Myocyte (in vitro differentiated cells): ENCODE data around the gene USP9X. TPM values are rescaled to one million over a fixed set of nuclear protein-coding genes. Genes with fewer than 3 reads are reported as not detected.
"Not testable (repeated sequence)": the region's sequence is repeated elsewhere in the genome, so short reads cannot be mapped to it uniquely, and the experiment has no call there.

Experiments used
- DNase-seq: peaks from one replicate; pipeline ENCODE4 v3.0.0-alpha.2; 2012; ENCODE audit warnings: low read depth
- total RNA-seq: library from RNA; depleted of rRNA; stranded (reverse); fragments of >200 nt; gene quantifications from 2 replicates; pipeline ENCODE4 v1.2.3, GENCODE V29; 2014

The USP9X gene
- total RNA-seq, 1 donor from 2014 or later, result 106 TPM

DNA sequence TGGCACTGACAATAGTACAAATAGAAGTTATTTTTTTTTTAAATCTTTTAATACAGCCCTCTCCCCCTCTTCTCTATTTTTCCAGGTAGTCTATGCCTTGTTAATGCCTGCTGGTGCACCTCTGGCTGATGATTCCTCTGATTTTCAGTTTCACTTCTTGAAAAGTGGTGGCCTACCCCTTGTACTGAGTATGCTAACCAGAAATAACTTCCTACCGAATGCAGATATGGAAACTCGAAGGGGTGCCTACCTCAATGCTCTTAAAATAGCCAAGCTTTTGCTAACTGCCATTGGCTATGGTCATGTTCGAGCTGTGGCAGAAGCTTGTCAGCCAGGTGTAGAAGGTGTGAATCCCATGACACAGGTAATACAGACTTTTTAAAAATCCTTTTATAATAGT, 99.1 kb downstream of the USP9X start:
- no peak for DNase-seq

DNA sequence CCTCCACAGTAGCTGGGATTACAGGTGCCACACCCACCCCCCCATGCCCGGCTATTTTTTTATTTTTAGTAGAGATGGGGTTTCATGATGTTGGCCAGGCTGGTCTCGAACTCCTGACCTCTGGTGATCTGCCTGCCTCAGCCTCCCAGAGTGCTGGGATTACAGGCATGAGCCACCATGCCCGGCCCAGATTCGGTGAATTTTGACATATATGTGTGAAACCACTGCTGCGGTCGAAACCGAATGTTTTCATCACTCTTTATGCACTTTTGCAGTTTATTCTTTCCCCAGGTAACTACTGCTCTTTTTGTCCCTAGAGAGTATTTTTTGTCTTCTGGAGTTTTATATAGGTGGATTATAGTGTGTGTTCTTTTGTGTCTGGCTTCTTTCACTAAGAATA, 101.7 kb downstream of the USP9X start:
- not testable (repeated sequence) for DNase-seq

DNA sequence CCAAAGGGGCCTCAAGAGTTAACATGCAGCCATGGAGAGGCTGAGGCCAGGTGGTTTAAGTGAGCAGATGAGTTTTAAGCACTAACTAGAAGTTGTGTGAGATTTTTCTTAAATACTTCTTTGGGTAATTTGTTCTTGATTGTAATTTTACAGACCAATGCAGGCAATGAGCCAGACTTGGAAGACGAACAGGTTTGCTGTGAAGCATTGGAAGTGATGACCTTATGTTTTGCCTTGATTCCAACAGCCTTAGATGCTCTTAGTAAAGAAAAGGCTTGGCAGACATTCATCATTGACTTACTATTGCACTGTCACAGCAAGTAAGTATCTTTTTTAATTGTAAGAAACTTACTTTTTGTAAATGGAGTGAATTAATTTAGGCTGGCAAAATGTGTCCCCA, 103.9 kb downstream of the USP9X start:
- no peak for DNase-seq

DNA sequence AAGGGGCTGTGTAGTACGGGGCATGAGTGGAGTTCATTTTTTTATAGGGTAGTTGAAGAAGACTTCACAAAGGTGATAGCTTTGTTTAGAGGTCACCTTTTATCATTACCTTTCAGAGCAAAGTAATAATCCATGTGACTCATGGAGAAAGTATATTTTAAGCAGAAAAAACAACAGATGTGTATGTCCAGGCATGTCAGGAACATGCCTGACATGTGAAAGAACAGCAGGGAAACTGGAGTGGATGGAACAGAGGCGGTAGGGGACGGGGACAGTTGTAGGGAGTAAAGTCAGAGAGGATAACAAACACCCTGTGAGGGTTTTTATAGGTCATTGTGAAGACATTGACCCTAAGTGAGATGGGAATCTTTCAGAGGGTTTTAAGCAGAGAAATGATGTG, 107.6 kb downstream of the USP9X start:
- no peak for DNase-seq

DNA sequence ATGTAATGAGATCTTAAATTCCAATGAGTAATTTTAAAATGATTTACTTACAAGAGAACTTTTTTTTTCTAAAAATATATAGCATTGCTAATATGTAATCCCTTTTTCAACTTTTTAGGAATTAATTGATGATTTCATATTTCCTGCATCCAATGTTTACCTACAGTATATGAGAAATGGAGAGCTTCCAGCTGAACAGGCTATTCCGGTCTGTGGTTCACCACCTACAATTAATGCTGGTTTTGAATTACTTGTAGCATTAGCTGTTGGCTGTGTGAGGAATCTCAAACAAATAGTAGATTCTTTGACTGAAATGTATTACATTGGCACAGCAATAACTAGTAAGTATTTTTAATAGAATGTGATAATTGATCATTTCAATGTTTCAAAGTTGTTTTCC, 113.2 kb downstream of the USP9X start:
- peak; percentile 3 for DNase-seq

DNA sequence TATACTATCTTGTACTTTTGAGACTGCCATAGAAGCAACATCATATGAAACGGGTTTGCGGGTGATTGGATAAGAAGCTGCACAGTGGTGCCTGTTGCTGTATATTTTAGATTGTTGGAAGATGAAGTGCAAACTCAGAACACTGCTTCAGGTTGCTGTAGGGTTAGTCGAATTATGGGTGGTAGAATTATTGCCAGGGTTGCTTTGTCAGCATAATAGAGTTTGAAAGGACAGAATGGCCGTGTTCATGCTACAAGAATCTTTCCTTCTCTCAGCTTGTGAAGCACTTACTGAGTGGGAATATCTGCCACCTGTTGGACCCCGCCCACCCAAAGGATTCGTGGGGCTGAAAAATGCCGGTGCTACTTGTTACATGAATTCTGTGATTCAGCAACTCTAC, 115.5 kb downstream of the USP9X start:
- peak; percentile 4 for DNase-seq

DNA sequence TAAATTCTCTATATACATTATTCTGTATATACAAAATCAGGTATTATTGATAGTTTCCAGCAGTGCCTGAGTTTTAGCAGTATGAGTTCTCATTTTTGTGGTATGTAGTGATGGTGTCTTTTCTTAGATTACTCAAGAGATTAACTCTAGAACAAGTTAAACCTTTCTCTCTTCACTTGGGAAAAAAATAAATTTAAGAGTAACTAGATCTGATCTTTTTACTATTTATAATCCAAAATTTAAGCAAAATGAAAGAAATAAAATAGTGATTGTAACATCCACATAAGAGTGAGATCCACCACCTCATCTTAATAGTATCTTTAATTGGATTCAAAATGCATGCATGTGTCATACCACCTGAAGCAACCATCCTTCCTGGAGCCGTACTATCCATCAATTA, 124.6 kb downstream of the USP9X start:
- no peak for DNase-seq

DNA sequence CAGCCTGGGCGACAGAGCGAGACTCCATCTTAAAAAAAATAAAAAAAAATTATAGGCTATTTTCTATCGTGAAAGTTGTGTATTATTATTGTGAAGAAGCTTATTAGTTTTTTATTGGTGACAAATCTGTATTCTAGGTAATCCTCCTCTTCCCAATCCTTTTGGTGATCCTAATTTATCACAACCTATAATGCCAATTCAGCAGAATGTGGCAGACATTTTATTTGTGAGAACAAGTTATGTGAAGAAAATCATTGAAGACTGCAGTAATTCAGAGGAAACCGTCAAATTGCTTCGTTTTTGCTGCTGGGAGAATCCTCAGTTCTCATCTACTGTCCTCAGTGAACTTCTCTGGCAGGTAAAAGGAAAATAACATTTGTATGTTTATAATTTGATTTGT, 139.4 kb downstream of the USP9X start:
- DNase-seq, result no peak

DNA sequence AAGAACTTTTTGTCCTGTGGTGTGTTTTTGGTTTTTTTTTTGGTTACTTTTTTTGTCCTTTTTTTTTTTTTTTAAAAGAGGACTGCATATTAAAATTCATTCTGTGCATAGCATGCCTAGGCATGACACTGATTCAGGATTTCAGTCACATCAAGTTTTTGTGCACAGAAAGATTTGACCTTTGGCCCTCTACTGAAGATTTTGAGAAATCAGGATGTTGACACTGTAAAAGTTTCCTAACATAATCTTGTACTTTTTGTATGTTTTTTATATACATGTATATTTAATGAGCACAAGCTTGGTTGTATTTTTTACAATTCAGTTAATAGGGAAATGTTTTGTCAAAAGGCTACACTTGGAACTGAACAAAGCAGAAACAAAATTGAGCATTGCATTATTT, 148.7 kb downstream of the USP9X start:
- DNase-seq, result no peak

DNA sequence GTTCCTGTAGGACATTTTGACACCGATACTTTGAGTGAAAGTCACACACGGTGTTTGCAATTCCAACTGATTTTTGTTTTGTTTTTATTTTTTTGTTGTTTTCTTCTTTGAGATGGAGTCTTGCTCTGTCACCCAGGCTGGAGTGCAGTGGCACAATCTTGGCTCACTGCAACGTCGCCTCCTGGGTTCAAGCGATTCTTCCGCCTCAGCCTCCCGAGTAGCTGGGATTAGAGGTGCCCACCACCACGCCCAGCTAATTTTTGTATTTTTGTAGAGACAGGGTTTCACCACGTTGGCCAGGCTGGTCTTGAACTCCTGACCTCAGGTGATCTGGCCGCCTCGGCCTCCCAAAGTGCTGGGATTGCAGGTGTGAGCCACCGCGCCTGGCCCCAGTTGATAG, 149.2 kb downstream of the USP9X start:
- DNase-seq, result not testable (repeated sequence)

DNA sequence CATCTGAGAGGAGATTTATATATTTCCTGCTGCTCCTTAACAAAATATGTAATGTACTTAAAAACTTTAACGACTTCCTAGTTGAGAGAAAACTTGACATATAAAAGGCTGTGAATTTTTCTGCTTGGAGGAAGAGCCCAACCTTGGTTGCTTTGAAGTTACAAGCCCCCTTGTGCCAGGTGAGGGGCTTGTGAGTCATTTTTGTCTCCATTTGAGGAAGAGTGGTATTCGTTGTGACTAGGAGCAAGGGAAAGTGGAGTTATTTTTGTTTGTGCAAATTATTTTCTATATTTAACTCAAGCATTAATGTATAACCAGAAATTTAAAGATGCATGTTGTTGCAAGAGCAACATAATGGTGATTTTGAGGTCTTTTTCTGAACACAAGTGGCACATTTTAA, 149.7 kb downstream of the USP9X start:
- no peak for DNase-seq

DNA sequence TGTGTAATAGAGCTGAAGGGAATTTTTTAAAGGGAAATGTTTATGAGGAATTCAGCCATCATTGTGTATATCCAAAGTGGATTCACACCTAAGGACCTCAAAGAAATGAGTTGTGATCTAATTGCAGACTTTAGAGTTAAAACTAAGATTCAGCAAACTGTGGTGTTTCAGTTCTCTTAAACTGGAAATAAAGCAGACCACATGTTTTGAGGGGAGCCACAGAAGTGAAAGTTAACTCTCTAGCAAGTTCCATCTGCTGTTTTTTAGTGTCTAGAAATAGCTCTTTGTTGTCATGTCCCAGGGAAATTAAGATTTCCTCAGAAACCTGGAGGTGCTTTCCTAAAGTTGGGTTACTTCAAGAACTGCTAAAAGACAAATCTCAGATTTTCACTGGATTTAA, 151.4 kb downstream of the USP9X start:
- DNase-seq, result peak; percentile 14

DNA sequence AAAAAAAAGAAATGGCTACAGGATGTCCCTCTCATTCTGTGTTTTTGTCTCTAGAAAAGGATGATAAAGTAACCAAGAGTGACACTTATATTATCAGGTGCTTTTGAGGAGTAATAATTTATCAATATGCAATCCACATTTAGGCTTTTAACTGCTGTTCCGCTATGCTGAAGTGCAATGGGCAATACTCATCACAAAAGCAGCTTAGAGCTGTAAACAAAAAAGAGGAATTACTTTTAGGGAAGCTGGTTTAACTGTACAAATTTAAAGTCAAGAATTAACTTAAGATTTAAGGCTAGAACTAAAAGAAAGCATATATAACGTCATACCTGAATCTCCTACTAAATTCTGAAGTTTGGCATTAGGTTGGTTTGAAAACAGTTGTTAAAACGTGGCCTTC, 155.3 kb downstream of the USP9X start:
- no peak for DNase-seq

DNA sequence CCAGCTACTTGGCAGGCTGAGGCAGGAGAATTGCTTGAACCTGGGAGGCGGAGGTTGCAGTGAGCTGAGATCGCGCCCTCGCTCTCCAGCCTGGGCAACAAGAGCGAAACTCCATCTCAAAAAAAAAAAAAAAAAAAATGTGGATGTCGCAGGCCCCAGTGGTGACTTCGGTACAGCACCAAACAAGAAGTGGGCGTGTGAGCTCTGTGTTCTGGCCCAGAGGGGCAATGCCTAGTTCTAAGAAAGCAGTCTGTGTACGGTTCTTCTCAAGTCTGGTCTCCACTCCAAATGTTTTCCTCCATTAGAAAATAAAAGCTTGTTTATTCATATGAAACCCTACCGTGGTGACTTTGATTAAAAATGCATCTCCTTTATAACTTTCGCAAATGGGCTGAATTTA, 156.7 kb downstream of the USP9X start:
- DNase-seq, result no peak

DNA sequence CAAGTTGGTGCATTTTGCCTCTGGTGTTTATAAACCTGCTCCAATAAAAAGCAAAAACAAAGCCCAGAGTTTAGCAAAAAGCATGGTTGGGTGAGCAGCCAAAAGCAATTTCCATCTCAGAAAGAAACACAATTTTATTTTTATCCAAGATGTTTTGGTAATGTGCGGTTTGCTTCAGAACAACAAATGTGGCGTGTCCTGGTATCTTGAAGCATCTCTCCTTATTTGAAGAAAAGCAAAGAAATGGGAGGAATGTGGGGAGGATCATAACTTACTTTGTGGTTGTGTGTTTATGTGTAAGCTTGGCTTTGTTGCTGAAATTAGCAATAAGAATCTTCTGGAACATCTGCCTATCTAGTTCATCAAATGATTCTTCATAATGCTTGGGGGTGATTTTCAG, 160.4 kb downstream of the USP9X start:
- peak; percentile 41 for DNase-seq

DNA sequence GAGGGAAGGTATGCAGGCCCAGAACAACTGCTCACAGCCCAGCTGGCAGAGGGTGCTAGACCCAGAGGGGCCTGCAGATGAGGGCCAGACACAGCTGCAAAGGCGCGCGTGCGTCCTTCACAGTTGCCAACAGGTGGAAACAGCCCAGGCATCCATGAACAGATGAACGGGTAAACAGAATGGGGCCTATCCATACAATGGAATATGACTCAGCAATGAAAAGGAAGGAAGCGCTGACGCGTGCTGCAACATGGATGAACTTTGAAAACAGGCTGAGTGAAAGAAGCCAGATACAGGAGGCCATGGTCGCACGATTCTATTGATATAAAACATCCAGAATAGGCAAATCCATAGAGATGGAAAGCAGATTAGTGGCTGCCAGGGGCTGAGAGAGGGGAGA, 165.6 kb downstream of the USP9X start:
- no peak for DNase-seq

DNA sequence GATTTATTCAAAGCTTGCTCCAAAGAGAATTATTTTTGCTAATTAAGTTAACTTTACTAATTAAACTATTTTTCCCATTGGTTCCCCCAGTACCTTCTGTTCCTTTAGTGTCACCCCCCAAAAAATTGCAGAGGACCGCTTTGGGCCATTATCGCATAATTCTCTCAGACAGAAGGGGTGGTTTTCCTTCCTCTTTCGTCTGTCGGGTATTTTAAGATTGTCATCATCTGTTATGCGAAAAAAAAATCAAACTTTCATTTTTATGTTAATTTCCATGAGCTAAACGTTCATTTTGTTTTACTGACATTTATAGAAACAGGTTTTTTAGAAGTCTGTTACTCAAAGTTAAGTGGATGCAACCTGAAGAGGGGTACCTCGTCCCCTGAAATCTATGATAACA, 172.6 kb downstream of the USP9X start:
- DNase-seq, result no peak

DNA sequence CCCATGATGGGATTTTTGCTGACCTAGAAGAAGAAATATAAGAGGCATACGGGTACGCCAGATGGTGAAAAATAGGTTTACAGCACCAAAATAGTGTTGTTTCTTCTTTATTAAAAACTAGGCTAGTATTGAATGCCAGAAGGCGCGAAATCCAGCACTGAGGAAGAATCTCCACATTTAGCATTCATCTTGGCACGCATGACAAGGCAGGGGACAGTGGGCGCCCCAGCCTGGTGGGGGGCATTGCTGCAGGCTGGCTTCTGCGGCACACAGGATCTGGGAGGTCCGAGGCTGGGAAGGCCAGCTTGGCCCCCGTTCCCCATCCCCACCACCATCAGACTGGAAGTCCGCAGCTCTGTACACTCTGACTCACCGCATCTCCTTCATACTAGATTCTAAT, 173.0 kb downstream of the USP9X start:
- no peak for DNase-seq

DNA sequence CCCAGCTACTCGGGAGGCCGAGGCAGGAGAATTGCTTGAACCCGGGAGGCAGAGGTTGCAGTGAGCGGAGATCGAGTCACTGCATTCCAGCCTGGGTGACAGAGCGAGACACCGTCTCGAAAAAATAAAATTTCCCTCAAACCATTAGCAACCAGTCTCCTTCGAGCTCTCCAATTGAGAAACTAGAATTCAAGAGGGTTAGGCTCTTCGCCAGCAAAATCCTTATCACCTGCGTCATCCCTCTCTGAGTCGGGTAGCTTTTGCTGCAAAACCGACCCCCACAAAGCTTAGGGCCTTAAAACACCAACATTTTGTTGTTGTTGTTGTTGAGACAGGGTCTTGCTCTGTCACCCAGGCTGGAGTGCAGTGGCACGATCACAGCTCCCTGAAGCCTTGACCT, 173.6 kb downstream of the USP9X start:
- no peak for DNase-seq

DNA sequence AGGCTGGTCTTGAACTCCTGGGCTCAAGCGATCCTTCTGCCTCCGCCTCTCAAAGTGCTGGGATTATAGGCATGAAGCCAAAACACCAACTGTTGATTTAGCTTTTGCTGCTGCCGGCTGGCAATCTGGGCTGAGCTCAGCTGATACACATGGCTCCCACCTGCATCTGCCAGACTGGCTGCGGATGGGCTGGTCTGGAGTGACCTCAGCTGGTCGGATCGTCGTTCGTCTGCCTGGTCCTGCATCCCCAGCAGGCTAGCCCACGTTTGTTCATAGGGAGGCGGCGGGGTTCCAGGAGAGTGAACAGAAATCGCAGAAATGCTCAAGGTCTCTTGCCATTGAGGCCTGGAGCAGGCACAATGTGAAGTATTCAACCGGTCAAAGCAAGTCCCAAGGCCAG, 174.3 kb downstream of the USP9X start:
- peak; percentile 27 for DNase-seq

DNA sequence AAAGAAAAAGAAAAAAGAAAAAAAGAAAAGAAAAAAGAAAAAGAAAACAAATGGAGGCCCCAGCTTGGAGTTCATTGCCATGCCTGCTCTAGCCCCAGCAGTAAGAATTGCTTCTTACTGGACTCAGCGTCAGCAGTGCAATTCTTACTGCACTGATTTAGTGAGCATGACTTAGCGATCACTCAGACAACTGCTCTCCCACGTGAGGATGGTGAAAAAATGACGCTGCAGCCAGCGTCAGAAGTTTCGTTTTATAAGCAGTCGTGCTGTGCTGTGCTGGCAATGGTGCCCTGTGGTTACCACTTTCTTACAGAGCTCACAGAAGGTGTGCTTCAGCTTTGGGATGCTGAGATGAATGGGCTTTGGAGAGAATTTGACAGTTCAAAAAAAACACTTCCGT, 180.4 kb downstream of the USP9X start:
- DNase-seq, result peak; percentile 62

DNA sequence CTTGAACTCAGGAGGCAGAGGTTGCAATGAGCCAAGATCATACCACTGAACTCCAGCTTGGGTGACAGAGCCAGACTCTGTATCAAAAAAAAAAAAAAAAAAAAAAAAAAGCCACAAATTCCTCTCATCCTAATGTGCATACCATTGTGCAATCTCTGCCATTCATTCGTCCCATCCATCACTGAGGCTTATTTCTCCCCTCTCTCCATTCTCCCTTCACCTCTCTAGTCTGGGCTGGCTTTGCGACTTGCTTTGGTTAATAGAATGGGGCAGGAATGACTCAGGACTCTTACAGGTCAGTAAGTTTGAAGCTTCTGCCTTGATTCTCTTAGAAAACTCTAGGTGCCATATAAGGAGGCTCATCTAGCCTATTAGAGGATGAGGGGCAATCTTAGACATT, 188.4 kb downstream of the USP9X start:
- DNase-seq, result no peak

DNA sequence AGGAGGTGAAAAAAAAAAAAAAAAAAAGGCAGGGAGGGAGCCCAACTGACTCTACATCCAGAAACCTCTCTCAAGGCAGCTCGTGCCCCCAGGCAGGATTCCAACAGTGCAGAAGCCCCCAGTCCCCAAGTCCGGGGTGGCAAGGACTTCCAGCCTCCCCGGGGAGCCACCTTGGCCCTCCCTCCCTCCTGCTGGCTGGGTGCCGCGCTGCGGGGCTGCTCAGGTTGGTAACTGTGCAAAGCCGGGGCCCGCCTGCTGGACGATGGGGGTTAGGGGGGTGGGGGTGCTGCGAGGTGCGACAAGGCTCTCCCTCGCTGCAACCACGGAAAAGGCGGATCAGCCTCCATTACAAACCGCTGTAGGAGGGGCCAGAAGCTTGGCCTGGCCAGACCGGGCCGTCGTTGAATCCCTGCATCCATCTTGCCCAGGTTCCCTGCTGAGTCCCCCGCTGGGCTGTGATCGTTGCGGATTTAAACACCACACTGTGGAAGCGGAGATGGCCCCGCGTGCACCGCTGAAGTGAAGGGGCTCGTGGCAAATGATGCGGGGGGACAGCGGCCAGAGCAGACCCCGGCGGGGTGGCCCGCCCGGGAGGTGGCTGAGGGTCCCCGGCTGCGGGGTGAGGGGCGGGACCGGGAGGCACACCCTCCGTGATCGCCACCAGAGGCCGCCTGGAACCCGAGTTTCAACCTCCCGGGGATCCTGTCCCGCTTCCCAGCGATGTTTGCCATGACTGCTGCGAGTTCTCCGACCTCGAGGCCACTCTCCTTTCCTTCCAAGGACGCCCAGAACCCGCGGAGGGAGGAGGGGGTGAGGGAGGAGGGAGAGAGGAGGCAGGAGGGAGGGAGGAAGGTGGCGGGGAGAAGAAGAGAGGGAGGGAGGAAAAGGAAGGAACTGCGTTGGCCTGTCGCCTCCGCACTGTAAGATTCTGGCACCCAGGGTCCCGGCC, 190.7 kb downstream of the USP9X start:
- peak; percentile 49 for DNase-seq
